GM12875 (cell line): ENCODE data around the gene TTLL9.

Experiments used
- H3K4me3 ChIP-seq: one replicate; pipeline ENCODE4 v1.5.1; 2011; ENCODE audit warnings: low read depth, low read length, control low read depth
- TF ChIP-seq, protein P1 (sequence below): IDR thresholded peaks from 2 replicates; pipeline ENCODE4 v1.5.1; 2011; ENCODE audit warnings: low read depth, mild to moderate bottlenecking, control low read depth, inconsistent platforms, low read length, moderate library complexity, borderline replicate concordance; ENCODE audit not compliant: insufficient read depth

The TTLL9 gene

DNA sequence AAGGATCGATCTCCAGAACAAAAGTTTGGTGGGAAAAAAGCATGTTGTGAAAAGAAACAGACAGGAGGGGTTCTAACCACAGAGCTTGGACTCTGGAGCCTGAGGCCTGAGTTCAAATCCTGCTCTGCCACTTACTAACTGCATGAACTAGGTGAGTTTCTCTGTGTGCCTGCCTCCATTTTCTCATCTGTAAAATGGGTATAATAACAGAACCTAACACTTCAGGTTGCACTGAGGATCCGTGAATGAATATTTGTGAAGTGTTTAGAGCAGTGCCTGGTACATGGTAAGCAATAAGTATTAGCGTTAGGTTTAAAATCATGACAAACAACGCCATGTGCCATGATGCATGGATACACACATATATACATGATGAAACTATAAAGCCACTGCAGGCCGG lies 36.6 kb downstream of the TTLL9 start:
- no peak overlapping the region for H3K4me3 ChIP-seq
- TF ChIP-seq, protein P1, sequence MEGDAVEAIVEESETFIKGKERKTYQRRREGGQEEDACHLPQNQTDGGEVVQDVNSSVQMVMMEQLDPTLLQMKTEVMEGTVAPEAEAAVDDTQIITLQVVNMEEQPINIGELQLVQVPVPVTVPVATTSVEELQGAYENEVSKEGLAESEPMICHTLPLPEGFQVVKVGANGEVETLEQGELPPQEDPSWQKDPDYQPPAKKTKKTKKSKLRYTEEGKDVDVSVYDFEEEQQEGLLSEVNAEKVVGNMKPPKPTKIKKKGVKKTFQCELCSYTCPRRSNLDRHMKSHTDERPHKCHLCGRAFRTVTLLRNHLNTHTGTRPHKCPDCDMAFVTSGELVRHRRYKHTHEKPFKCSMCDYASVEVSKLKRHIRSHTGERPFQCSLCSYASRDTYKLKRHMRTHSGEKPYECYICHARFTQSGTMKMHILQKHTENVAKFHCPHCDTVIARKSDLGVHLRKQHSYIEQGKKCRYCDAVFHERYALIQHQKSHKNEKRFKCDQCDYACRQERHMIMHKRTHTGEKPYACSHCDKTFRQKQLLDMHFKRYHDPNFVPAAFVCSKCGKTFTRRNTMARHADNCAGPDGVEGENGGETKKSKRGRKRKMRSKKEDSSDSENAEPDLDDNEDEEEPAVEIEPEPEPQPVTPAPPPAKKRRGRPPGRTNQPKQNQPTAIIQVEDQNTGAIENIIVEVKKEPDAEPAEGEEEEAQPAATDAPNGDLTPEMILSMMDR = no peak

DNA sequence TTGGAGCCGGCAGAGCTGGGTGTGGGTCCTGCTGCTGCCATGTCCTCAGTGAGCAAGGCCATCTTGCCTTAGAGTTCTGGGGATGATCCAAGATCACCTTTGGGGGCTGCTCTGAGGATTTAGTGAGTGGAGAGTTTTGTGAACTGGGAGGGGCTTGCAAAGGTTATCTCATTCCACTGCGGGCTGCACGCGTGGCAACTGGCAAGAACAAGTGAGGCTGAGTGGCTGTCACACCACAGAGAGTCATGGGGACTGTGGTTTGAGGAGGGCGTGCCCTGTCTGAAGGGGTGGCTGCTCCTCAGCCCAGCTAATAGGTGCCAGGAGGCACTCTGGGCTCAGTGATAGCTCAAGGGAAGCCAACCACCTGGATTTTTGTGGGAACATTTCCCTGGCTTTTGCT lies 37.6 kb downstream of the TTLL9 start:
- TF ChIP-seq, protein P1 = no peak
- no peak overlapping the region for H3K4me3 ChIP-seq

DNA sequence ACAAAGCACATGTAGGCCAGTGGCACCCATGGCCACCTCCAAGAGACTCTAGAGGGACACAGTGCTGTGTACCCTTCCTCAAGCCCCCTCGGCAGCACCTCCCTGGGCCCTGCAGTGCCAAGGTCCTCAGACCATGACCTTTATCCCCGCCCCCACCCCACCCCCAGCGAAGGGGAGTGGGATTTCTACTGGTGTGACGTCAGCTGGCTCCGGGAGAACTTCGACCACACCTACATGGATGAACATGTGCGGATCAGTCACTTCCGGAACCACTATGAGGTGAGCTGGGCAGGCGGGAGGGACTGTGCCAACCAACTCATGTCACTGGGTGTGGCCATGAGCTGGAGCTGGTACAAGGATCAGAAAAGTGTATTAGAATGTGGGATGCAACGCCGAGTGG lies 38.0 kb downstream of the TTLL9 start:
- TF ChIP-seq, protein P1 = no peak
- H3K4me3 ChIP-seq = no peak overlapping the region

DNA sequence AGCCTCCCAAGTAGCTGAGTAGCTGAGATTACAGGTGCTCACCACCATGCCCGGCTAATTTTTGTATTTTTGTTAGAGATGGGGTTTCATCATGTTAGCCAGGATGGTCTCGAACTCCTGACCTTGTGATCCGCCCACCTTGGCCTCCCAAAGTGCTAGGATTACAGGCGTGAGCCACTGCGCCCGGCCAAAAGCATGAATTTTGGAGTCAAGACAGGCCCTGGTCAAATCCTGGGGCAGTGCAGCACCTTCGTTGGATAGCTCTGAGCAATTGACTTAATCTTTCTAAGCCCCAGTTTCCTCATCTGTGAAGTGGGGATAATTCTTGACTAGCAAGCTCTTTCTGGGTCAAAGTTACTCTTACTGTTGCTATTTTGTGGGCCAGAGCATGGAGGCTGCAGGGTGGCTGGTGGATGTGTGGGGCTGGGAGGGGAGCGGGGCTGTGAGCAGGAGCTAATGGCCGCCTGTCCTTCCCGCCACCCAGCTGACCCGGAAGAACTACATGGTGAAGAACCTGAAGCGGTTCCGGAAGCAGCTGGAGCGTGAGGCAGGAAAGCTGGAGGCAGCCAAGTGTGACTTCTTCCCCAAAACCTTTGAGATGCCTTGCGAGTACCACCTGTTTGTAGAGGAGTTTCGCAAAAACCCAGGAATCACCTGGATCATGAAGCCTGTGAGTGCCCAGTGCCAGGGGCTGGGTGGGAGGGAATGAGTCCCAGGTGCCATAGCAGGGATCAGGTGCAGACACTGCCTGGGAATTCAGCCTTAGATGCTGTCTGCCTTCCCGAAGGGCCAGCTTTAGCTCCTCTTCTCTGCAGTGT lies 39.0 kb downstream of the TTLL9 start:
- TF ChIP-seq, protein P1 = no peak
- H3K4me3 ChIP-seq = no peak overlapping the region

DNA sequence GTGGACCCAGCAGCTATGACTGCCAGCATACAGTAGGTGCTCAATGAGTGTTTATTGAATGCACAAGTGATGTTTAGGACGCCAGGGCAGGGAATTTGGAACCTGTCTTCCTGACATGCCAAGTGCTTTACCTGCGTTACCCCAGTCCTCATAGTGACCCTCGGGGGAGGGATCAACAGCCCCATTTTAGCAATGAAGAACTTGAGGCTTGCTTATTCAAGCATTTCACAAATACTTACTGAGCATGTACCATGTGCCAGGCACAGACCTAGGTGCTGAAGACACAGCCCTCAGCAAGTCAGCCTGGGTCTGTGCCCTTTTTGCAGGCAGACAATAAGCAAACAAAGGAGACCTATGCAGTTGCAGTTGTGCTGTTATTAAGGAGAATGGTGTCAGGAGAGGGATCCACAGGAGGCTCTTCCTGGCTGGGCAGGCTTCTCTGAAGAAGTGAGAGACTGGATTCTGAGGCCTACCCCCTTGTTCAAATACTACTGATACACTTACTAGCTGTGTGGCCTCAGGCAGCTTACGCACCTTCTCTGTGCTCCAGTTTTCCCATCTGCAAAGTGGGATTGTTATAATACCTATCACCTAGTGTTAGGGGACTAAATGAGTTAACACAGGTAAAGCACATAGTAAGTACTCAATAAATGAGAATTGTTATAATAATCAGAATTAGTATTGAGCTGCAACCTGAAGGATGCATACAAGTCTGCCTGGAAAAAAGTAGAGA lies 39.8 kb downstream of the TTLL9 start:
- no peak overlapping the region for H3K4me3 ChIP-seq
- TF ChIP-seq, protein P1 = no peak

DNA sequence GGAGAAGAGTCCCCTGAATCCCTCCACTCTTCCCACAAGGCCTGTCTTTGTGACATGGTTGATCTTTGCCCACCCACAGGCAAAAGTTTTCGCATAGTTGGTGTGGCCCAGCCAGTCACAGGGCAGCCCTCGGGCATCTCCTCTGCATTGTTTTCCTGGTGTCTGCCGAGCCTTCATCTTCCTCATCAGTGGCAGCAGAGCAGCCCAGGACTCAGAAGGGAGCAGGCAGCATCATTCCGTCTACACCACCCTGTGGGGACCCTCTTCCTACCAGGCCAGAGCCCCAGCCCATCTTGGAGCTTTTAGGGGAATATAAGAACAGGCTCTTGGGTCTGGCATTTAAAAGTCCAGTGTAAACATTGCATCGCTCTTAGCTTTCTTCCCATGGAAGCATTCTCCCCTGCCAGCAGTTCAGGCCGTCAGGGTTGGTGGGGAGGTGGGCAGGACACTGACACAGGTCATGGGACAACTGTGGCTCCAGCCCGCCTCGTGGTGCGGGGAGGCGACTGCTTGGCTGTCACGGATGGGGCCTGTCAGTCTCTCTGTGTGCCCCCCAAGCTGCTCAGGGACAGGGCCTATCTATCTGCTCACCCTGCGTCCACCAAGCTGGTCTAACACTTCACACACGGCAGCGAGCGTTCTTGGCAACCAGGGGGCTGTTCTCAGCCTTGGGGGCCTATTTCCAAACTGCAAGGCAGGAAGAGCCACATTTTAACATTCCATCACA lies 43.2 kb downstream of the TTLL9 start:
- TF ChIP-seq, protein P1 = no peak
- H3K4me3 ChIP-seq = no peak overlapping the region
